Hepatocyte (in vitro differentiated cells): ENCODE results near the gene TNFRSF1B. TPM values are rescaled to one million over a fixed set of nuclear protein-coding genes. Genes with fewer than 3 reads are reported as not detected.

Source experiments
- DNase-seq: peaks from one replicate; pipeline ENCODE4 v3.0.0-alpha.2; 2016; ENCODE audit warnings: low spot score
- H2AFZ ChIP-seq: fragments of 200-600 bp; sonication (generic); 2 replicates; pipeline ENCODE4 v1.6.0; 2016; ENCODE audit warnings: antibody characterized with exemption, mild to moderate bottlenecking
- H3K27ac ChIP-seq: fragments of 200-600 bp; sonication (generic); 2 replicates; pipeline ENCODE4 v1.5.1; 2016; ENCODE audit warnings: mild to moderate bottlenecking
- H3K27me3 ChIP-seq: fragments of 200-600 bp; sonication (generic); 2 replicates; pipeline ENCODE4 v1.6.1; 2016
- H3K36me3 ChIP-seq: fragments of 200-600 bp; sonication (generic); replicated peaks from 2 replicates; pipeline ENCODE4 v1.5.1; 2016; ENCODE audit warnings: low read depth; ENCODE audit not compliant: insufficient read depth
- H3K4me1 ChIP-seq: fragments of 200-600 bp; sonication (generic); 2 replicates; pipeline ENCODE4 v1.5.1; 2016; ENCODE audit warnings: mild to moderate bottlenecking, moderate library complexity; ENCODE audit not compliant: insufficient read depth
- H3K4me2 ChIP-seq: fragments of 200-600 bp; sonication (generic); 2 replicates; pipeline ENCODE4 v1.6.0; 2016
- H3K4me3 ChIP-seq: fragments of 200-600 bp; sonication (generic); 2 replicates; pipeline ENCODE4 v1.5.1; 2016; ENCODE audit warnings: mild to moderate bottlenecking
- H3K79me2 ChIP-seq: fragments of 200-600 bp; sonication (generic); 2 replicates; pipeline ENCODE4 v1.6.0; 2017; ENCODE audit warnings: mild to moderate bottlenecking
- H3K9me2 ChIP-seq: fragments of 200-600 bp; sonication (generic); replicated peaks from 2 replicates; pipeline ENCODE4 v1.6.0; 2017; ENCODE audit warnings: mild to moderate bottlenecking; ENCODE audit not compliant: insufficient read depth
- H3K9me3 ChIP-seq: fragments of 200-600 bp; sonication (generic); 2 replicates; pipeline ENCODE4 v1.5.1; 2016; ENCODE audit warnings: low read depth, mild to moderate bottlenecking
- H4K20me1 ChIP-seq: fragments of 200-600 bp; sonication (generic); 2 replicates; pipeline ENCODE4 v1.6.0; 2016; ENCODE audit warnings: mild to moderate bottlenecking; ENCODE audit not compliant: insufficient read depth, poor library complexity, severe bottlenecking
- EZH2 ChIP-seq: fragments of 200-600 bp; sonication (generic); IDR thresholded peaks from 2 replicates; pipeline ENCODE4 v1.6.1; 2016; ENCODE audit warnings: antibody characterized with exemption, mild to moderate bottlenecking, borderline replicate concordance
- EZH2phosphoT487 ChIP-seq: fragments of 200-600 bp; sonication (generic); IDR thresholded peaks from one replicate; pipeline ENCODE4 v1.6.1; 2018; ENCODE audit warnings: antibody characterized with exemption, mild to moderate bottlenecking, low read depth, moderate library complexity; ENCODE audit not compliant: unreplicated experiment, severe bottlenecking
- WGBS: methylation state at CpG from one replicate; pipeline ENCODE4 v1.1.6; 2016; ENCODE audit warnings: low lambda C conversion rate; ENCODE audit errors: missing lambda C conversion rate; 5-methylcytosine and 5-hydroxymethylcytosine counted together
- polyA plus RNA-seq: library from polyadenylated mRNA; unstranded; fragments of >200 nt; fragmentation: Nextera tagmentation; extraction: Ambion mirVana; gene quantifications from 2 replicates; pipeline ENCODE4 v1.2.1, GENCODE V29; 2016
- total RNA-seq: library from RNA; depleted of rRNA; stranded (reverse); fragments of >200 nt; gene quantifications from 2 replicates; pipeline ENCODE4 v1.2.3, GENCODE V29; 2014
- TF ChIP-seq, protein P1 (sequence below): fragments of 200-600 bp; sonication (generic); IDR thresholded peaks from 2 replicates; pipeline ENCODE4 v1.5.1; 2016; ENCODE audit warnings: antibody characterized with exemption, mild to moderate bottlenecking; ENCODE audit not compliant: poor library complexity

The TNFRSF1B gene
- total and polyA plus RNA-seq, 2 experiments from 2014 or later: 4.3 to 13.4 TPM

DNA sequence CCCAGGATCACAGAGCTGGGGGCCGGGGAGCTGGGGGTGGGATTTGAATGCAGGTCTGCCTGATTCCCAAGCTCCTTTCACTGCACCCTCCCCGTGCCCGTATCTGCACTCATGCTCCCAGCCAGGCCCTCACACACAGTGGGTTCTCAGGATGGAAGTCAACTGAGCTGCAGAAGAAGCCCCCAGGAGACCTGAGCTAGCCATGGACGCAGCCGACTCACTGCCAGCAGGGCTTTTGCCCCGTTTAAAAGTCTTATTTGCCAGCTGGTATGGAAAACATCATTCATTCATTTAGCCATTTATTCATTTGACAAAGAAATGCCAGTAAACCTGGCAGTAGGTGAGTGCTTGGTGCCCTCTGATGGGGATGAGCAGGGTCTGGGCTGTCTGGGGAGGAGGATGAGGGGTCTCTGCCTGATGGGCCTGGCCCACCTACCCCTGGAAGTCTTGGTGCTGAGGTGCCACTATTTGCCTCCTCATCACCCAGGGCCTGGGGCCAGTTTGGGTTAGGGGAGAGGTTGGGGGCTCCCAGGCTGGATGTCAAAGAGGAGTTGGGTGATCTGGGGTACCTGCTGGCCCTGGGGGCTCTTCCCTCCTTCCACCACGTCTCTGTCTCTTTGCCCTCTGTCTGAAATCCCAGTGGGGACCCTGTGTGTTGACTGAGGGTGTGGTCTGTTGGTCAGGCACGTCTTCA, 2.8 kb downstream of the TNFRSF1B start:
- H3K9me3 ChIP-seq: no peaks in the 10 kb centered on the region
- H3K27ac ChIP-seq: no peak overlapping the region
- H3K4me2 ChIP-seq: no peak overlapping the region
- H3K9me2 ChIP-seq: no peaks in the 10 kb centered on the region
- TF ChIP-seq EZH2: no peak
- TF ChIP-seq, protein P1, sequence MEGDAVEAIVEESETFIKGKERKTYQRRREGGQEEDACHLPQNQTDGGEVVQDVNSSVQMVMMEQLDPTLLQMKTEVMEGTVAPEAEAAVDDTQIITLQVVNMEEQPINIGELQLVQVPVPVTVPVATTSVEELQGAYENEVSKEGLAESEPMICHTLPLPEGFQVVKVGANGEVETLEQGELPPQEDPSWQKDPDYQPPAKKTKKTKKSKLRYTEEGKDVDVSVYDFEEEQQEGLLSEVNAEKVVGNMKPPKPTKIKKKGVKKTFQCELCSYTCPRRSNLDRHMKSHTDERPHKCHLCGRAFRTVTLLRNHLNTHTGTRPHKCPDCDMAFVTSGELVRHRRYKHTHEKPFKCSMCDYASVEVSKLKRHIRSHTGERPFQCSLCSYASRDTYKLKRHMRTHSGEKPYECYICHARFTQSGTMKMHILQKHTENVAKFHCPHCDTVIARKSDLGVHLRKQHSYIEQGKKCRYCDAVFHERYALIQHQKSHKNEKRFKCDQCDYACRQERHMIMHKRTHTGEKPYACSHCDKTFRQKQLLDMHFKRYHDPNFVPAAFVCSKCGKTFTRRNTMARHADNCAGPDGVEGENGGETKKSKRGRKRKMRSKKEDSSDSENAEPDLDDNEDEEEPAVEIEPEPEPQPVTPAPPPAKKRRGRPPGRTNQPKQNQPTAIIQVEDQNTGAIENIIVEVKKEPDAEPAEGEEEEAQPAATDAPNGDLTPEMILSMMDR: no peak
- TF ChIP-seq EZH2phosphoT487: no peak
- H3K4me3 ChIP-seq: no peak overlapping the region
- no peaks in the 10 kb centered on the region for H3K36me3 ChIP-seq
- H3K4me1 ChIP-seq: peaks cover 3% of the 10 kb centered on the region
- no peaks in the 10 kb centered on the region for H3K79me2 ChIP-seq
- DNase-seq: no peak
- peaks cover 7% of the 10 kb centered on the region for H3K27me3 ChIP-seq
- H2AFZ ChIP-seq: no peak overlapping the region
- H4K20me1 ChIP-seq: no peaks in the 10 kb centered on the region
- WGBS: 87% methylated on average over 8 of the region's 8 CpGs

GRCh38 chr1:12170263-12170671, 3.5 kb downstream of the TNFRSF1B start:
- H3K79me2 ChIP-seq: no peaks in the 10 kb centered on the region
- H3K27me3 ChIP-seq: peaks cover 7% of the 10 kb centered on the region
- no peak for DNase-seq
- TF ChIP-seq, protein P1: no peak
- TF ChIP-seq EZH2phosphoT487: no peak
- no peak for TF ChIP-seq EZH2
- H4K20me1 ChIP-seq: no peaks in the 10 kb centered on the region
- no peaks in the 10 kb centered on the region for H3K36me3 ChIP-seq
- H3K4me2 ChIP-seq: no peak overlapping the region
- no peak overlapping the region for H3K27ac ChIP-seq
- no peak overlapping the region for H3K4me3 ChIP-seq
- H3K4me1 ChIP-seq: peaks cover 3% of the 10 kb centered on the region
- H3K9me3 ChIP-seq: no peaks in the 10 kb centered on the region
- H3K9me2 ChIP-seq: no peaks in the 10 kb centered on the region
- H2AFZ ChIP-seq: no peak overlapping the region
- 90% methylated on average over 9 of the region's 9 CpGs for whole genome bisulfite sequencing

DNA sequence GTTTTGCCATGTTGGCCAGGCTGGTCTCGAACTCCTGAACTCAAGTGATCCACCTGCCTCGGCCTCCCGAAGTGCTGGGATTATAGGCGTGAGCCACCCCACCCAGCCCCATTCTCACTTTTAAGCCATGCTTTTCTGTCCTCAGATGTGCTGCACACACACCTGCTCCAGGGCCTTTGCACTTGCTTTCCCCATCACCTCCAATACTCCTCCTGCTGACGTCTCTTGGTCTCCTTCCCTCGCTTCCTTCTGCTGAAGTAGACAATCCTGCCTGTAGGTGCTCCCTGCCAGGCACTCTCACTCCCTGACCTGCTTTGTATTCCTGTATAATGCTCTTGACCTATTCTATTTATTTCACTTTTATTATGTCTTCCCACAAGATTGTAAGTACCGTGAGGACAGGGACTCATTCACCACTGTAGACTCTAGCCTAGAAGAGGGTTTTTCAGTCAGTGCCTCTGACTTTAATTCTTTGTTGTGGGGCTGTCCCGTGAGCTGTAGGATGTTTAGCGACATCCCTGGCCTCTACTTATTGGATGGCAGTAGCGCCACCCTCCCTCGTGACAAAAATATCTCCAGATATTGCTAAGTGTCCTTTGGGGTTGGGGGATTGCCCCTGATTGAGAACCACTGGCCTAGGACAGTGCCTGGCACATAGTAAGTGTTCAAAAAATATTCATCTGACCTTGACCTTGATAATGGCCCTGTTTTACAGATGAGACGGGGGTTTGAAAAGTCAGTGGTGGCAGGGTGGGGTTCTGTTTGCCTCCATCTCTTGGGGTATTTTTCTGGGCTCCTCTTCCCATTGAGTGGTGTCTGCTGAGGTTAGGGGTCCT, 4.6 kb downstream of the TNFRSF1B start:
- TF ChIP-seq EZH2: no peak
- TF ChIP-seq, protein P1: no peak
- TF ChIP-seq EZH2phosphoT487: no peak
- Histone ChIP-seq H3K4me2 (no peak overlapping the region), H3K79me2 (no peaks in the 10 kb centered on the region), H4K20me1 (no peaks in the 10 kb centered on the region), H3K36me3 (no peaks in the 10 kb centered on the region), H3K27me3 (peaks cover 7% of the 10 kb centered on the region), H3K27ac (no peak overlapping the region), H3K9me2 (no peaks in the 10 kb centered on the region), H3K9me3 (no peaks in the 10 kb centered on the region), H3K4me1 (peaks cover 3% of the 10 kb centered on the region), H2AFZ (no peak overlapping the region), H3K4me3 (no peak overlapping the region)
- 96% methylated on average over 12 of the region's 12 CpGs for WGBS
- DNase-seq: no peak
